SH-SY5Y (cell line): ENCODE results near the gene POU2AF2.

Source experiments
- GATA2 ChIP-seq: IDR thresholded peaks from 2 replicates; pipeline ENCODE4 v1.6.1; 2011; ENCODE audit warnings: mild to moderate bottlenecking, low read depth, low read length
- GATA3 ChIP-seq: IDR thresholded peaks from 2 replicates; pipeline ENCODE4 v1.6.1; 2011; ENCODE audit warnings: low read depth, mild to moderate bottlenecking, low read length, moderate library complexity

GRCh38 chr11:111207213-111207612 lies 38.3 kb upstream of the POU2AF2 start:
- no peak for TF ChIP-seq GATA2
- TF ChIP-seq GATA3 = no peak
